ENCODE data around the gene DNAJC13.
"Not testable (repeated sequence)": the region's sequence is repeated elsewhere in the genome, so short reads cannot be mapped to it uniquely, and the experiment has no call there.

Gene DNAJC13

GRCh38 chr3:132545471-132545870, 128.2 kb downstream of the DNAJC13 start:
- no peak for DNase-seq

- DNase-seq, result no peak
These were observed 131.9 kb downstream of the DNAJC13 start for GRCh38 chr3:132549169-132549568.

- DNase-seq, result no peak
These were observed 132.7 kb downstream of the DNAJC13 start for GRCh38 chr3:132549890-132550578.

GRCh38 chr3:132550579-132551305, 133.4 kb downstream of the DNAJC13 start:
- no peak for DNase-seq

GRCh38 chr3:132553826-132554225, 136.5 kb downstream of the DNAJC13 start:
- DNase-seq, result no peak

GRCh38 chr3:132554437-132554836, 137.1 kb downstream of the DNAJC13 start:
- DNase-seq, result no peak

GRCh38 chr3:132555306-132556035, 138.2 kb downstream of the DNAJC13 start:
- no peak for DNase-seq

- not testable (repeated sequence) for DNase-seq
These were observed 138.7 kb downstream of the DNAJC13 start for GRCh38 chr3:132556036-132556386.

- DNase-seq, result no peak
These were observed 139.3 kb downstream of the DNAJC13 start for GRCh38 chr3:132556508-132557159.

- DNase-seq, result no peak
These were observed 143.7 kb downstream of the DNAJC13 start for GRCh38 chr3:132561003-132561402.

GRCh38 chr3:132563420-132564069, 146.2 kb downstream of the DNAJC13 start:
- no peak for DNase-seq

GRCh38 chr3:132564070-132564465, 146.8 kb downstream of the DNAJC13 start:
- DNase-seq, result no peak

- DNase-seq, result no peak
These were observed 151.1 kb downstream of the DNAJC13 start for GRCh38 chr3:132568422-132568821.

GRCh38 chr3:132569153-132569552, 151.9 kb downstream of the DNAJC13 start:
- no peak for DNase-seq

- DNase-seq, result no peak
These were observed 152.3 kb downstream of the DNAJC13 start for GRCh38 chr3:132569580-132569979.

GRCh38 chr3:132570016-132570415, 152.7 kb downstream of the DNAJC13 start:
- no peak for DNase-seq

- no peak for DNase-seq
These were observed 156.5 kb downstream of the DNAJC13 start for GRCh38 chr3:132573797-132574211.

GRCh38 chr3:132587401-132587800, 170.1 kb downstream of the DNAJC13 start:
- no peak for DNase-seq

Data from NCI-H2171 (cell line).